ENCODE data around the gene SIL1.
"Not testable (repeated sequence)": the region's sequence is repeated elsewhere in the genome, so short reads cannot be mapped to it uniquely, and the experiment has no call there.

SIL1 gene

DNA sequence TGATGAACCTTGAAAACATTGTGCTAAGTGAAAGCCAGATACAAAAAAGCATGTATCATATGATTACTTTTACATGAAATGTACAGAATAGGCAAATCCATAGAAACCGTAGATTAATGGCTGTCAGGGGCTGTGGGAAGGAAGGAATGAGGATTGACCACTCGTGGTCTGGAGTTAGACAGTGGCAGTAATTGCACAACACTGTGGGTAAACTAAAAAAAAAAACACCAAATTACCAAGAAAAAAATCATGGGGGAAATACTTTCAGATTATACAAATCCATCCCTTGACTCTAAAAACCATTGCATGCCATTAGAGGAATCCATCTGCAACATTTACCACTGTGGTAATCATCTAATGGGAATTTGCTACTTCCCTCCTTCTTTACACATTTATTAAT, 140.0 kb downstream of the SIL1 start:
- TF ChIP-seq, protein P1, sequence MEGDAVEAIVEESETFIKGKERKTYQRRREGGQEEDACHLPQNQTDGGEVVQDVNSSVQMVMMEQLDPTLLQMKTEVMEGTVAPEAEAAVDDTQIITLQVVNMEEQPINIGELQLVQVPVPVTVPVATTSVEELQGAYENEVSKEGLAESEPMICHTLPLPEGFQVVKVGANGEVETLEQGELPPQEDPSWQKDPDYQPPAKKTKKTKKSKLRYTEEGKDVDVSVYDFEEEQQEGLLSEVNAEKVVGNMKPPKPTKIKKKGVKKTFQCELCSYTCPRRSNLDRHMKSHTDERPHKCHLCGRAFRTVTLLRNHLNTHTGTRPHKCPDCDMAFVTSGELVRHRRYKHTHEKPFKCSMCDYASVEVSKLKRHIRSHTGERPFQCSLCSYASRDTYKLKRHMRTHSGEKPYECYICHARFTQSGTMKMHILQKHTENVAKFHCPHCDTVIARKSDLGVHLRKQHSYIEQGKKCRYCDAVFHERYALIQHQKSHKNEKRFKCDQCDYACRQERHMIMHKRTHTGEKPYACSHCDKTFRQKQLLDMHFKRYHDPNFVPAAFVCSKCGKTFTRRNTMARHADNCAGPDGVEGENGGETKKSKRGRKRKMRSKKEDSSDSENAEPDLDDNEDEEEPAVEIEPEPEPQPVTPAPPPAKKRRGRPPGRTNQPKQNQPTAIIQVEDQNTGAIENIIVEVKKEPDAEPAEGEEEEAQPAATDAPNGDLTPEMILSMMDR (IDR thresholded peaks at IDR 0.05; ENCODE audit: borderline replicate concordance, insufficient read depth, low read depth, low read length) = no peak
- no peak overlapping the region for H3K4me3 ChIP-seq (ENCODE audit: low read depth, low read length)

DNA sequence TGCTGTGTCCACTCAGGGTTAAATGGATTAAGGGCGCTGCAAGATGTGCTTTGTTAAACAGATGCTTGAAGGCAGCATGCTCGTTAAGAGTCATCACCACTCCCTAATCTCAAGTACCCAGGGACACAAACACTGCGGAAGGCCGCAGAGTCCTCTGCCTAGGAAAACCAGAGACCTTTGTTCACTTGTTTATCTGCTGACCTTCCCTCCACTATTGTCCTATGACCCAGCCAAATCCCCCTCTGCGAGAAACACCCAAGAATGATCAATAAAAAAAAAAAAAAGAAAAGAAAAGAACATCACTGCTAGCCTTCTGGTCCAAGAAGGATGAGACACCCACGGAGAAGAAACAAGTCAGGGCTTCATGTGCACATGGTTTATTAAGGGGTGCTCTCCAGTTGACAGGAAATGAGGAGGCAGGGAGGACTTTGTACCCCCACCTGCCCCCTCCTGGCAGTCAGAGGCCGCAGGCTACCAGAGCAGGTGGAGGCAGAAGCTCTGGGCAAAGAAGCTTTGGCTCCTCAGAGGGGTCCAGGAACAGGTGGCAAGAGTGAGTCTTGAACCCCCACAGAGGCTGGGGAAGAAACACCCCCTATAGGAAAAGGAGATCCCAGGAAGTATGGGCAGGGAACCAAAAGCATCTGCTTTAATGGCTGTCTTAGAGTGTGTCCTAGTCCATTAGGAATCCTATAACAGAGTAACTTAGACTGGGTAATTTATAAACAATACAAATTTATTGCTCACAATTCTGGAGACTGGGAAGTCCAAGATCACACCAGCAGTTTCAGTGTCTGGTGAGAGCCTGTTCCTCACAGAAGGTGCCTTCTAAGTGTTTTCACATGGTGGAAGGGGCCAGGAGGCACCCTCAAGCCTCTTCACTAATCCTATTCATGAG, 140.9 kb downstream of the SIL1 start:
- H3K4me3 ChIP-seq (ENCODE audit: low read depth, low read length) = not testable (repeated sequence)

DNA sequence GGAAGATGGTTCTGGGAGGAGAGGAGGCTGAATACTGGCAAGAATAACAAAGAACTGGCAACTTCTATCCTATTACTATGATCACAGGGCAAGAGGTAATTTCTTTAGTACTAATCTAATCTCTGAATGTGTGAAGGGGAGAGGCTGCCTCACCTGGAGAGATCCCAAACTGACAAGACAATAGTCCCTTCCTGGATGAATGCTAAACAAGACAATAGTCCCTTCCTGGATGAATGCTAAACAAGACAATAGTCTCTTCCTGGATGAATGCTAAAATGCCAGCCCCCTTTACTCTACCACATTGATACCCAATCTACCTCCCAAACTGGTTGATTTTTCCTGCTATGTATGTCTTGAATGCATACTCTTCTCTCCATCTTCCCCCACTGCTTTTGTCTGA, 145.2 kb downstream of the SIL1 start:
- TF ChIP-seq, protein P1 (IDR thresholded peaks at IDR 0.05; ENCODE audit: borderline replicate concordance, insufficient read depth, low read depth, low read length) = no peak

DNA sequence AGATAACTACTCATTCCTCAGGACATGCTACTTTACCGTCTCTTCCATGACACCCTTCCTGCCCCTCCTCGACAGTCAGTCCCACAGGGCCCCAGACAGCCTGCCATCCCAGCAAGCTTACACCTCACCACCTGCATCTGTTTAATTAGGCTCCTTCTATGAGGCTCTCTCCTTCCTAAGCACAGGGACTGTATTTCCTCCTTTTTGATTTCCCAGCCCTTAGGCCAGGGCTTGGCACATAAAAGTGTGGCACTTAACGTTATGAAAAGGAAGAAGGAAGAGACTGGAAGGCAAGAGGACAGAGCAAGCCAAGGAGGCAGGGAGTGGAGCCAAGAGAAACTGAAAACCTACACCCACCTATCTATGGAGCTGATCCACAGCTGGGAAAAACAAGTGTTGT, 146.8 kb downstream of the SIL1 start:
- H3K4me3 ChIP-seq (ENCODE audit: low read depth, low read length) = no peak overlapping the region
- TF ChIP-seq, protein P1 (IDR thresholded peaks at IDR 0.05; ENCODE audit: borderline replicate concordance, insufficient read depth, low read depth, low read length) = no peak

More for the DNA sequence above, 145.2 kb downstream of the SIL1 start:
- no peak overlapping the region for H3K4me3 ChIP-seq (ENCODE audit: low read depth, low read length)

DNA sequence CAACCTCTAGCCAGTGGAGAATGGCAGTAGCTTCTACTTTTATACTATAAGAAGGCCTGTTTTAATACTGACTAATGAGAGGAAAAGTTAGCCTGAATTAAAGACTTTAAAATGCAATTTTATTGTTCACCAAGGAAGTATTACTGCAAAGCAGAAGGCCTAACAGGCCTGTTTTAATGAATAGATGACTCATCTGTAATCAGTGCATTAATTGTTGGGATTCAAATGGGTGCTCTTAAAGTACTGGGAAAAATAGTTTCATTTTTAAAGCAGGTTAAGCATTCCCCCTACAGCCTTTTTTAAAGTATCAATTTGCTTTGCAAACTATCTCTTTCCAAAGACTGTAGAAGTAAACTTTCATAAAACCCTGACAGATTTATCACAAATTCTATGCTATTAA, 147.7 kb downstream of the SIL1 start:
- no peak overlapping the region for H3K4me3 ChIP-seq (ENCODE audit: low read depth, low read length)
- TF ChIP-seq, protein P1 (IDR thresholded peaks at IDR 0.05; ENCODE audit: borderline replicate concordance, insufficient read depth, low read depth, low read length) = no peak

DNA sequence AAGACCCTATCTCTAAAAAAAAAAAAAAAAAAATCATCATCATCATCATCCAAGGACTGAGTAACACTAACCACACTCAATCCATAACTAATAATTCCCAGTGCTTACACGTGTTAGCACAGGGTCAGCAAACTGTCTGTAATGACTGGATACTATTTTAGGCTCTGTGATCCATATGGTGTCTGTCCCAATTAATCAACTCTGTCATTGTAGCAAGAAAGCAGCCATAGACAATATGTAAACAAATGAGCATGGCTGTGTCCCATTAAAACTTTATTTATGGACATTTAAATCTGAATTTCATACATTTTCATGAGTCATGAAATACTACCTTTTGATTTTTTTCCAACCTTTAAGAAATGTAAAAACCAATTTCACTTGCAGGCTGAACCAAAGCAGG, 148.4 kb downstream of the SIL1 start:
- TF ChIP-seq, protein P1 (IDR thresholded peaks at IDR 0.05; ENCODE audit: borderline replicate concordance, insufficient read depth, low read depth, low read length) = no peak
- H3K4me3 ChIP-seq (ENCODE audit: low read depth, low read length) = no peak overlapping the region

DNA sequence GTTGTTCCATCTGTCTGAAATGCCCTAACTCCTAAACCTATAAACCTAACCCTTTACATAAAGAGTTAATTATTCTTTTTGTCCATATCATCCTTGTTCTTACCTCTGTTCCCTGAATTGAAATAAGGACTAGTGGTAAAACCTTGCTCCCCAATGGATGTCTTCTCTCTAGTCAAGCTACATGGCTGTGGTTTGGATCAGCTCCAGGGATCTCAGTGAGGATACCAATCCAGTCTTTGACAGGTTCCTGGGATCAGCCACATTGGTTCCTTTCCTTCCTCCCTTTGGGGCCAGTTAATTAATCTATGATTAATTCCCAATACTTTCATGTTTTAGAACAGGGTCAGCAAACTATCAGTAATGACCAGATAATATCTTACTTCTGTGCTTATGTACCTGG, 151.6 kb downstream of the SIL1 start:
- no peak overlapping the region for H3K4me3 ChIP-seq (ENCODE audit: low read depth, low read length)
- TF ChIP-seq, protein P1 (IDR thresholded peaks at IDR 0.05; ENCODE audit: borderline replicate concordance, insufficient read depth, low read depth, low read length) = no peak
